ENCODE measurements around the gene GOLGA3.

GOLGA3 gene

DNA sequence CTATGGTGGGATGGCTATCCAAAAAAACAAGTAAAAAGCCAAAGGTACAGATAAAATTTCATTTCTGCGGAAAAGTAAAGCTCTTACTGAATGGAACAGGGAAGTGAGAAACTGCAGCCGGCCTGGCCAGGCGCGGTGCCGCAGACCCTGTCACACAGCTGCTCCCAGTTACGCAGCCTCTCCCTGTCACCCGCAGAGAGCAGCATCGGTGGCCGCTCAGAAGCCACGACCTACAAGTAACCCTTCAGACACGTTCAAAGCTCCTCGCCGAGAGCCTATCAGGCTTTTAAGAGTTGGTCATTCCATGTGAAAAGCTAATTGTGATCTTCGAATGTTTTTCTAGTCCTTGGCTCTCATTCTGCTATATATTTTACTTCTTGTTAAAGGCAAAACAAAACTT lies 56.1 kb downstream of the GOLGA3 start:
- no peak for DNase-seq (ENCODE audit: extremely low spot score)
- POLR2A ChIA-PET, result no interaction called here
- CTCF ChIA-PET, result no interaction called here
- TF ChIP-seq FOXA1 (IDR thresholded peaks at IDR 0.05) (no peak), HDGF (IDR thresholded peaks at IDR 0.05; ENCODE audit: borderline replicate concordance) (no peak), L3MBTL2 (conservative IDR thresholded peaks at IDR 0.05) (no peak), ARNT (IDR thresholded peaks at IDR 0.05) (no peak), TARDBP (IDR thresholded peaks at IDR 0.05) (no peak), BHLHE40 (IDR thresholded peaks at IDR 0.05; ENCODE audit: borderline replicate concordance) (no peak)

DNA sequence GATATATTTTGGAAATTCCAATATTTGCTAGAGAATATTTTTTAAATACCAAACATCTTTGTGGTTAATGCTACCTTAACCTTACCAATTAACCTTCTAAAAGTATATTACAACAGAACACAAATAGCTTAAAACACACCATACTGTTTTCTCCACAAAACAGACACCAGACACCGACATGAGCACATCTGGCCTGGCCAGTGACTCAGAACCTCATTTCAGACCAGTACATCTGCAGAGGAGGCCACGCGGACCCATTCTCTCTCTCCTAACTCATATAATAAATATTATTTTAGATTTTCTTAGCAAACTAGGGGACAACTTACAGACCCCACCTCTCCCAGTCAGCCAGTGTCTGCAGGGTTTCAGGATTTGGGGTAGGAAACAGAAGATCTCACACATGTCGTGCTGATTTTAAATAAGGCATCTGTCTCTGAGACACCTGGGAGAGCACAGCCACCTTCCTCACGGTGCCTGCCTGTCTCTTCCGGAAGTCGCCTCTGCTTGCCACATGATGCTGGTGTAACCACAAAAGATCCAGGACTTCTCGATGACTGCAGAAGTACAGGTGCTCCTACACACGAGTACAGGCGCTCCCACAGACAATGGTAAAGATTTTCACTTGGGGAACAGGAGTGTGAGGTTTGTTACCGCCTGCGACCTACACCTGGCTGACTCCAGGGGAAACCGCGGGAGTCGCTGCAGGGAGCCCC lies 57.4 kb downstream of the GOLGA3 start:
- POLR2A ChIA-PET, result no interaction called here
- TF ChIP-seq ARNT (IDR thresholded peaks at IDR 0.05) (no peak), NFRKB (IDR thresholded peaks at IDR 0.05) (no peak), SP1 (IDR thresholded peaks at IDR 0.05) (no peak), FOXA1 (IDR thresholded peaks at IDR 0.05) (no peak), PKNOX1 (IDR thresholded peaks at IDR 0.05) (no peak), HDGF (IDR thresholded peaks at IDR 0.05; ENCODE audit: borderline replicate concordance) (no peak), SUZ12 (IDR thresholded peaks at IDR 0.05) (no peak), FOXK2 (IDR thresholded peaks at IDR 0.05) (no peak), L3MBTL2 (conservative IDR thresholded peaks at IDR 0.05) (no peak), LEF1 (IDR thresholded peaks at IDR 0.05; ENCODE audit: borderline replicate concordance) (no peak), ZNF384 (IDR thresholded peaks at IDR 0.05) (no peak), ELF4 (IDR thresholded peaks at IDR 0.05) (no peak), FOXM1 (IDR thresholded peaks at IDR 0.05; ENCODE audit: borderline replicate concordance) (no peak), BHLHE40 (IDR thresholded peaks at IDR 0.05; ENCODE audit: borderline replicate concordance) (no peak), CTBP1 (IDR thresholded peaks at IDR 0.05; ENCODE audit: borderline replicate concordance) (no peak), TARDBP (IDR thresholded peaks at IDR 0.05) (no peak)
- CTCF ChIA-PET, result no interaction called here
- no peak for DNase-seq (ENCODE audit: extremely low spot score)

DNA sequence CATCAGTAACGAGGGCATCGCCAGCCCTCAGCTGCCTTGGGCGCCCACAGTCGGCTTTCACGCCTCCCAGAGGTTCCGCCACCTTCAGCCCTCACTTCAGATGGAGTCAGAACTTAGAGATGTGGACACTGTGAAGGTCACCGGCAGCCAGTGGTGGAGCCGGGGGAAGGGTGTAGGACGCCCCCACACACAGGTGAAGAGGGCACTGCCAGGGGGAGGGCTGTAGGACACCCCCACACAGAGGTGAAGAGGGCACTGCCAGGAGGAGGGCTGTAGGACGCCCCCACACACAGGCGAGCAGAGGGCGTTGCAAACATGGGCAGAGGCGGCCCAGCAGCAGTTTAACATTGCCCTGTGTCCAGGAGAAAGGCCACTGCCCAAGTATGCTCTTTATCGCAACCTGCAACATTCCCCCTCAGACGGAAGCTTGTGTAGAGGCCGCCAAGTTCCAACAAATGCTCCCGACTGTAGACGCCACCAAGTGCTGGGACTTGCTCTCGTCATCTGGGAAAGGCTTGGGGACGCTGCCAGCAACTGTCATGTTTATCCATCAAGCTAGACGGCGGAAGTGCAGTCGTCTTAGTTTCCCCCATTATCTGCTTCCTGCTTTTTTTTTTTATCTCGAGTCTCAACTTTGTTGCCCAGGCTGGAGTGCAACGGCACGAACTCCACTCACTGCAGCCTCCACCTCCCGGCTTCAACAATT lies 62.1 kb downstream of the GOLGA3 start:
- TF ChIP-seq CTBP1 (IDR thresholded peaks at IDR 0.05; ENCODE audit: borderline replicate concordance) (no peak), FOXK2 (IDR thresholded peaks at IDR 0.05) (no peak), BHLHE40 (IDR thresholded peaks at IDR 0.05; ENCODE audit: borderline replicate concordance) (no peak), NFRKB (IDR thresholded peaks at IDR 0.05) (no peak), ELF4 (IDR thresholded peaks at IDR 0.05) (no peak), SUZ12 (IDR thresholded peaks at IDR 0.05) (no peak), SP1 (IDR thresholded peaks at IDR 0.05) (no peak), LEF1 (IDR thresholded peaks at IDR 0.05; ENCODE audit: borderline replicate concordance) (no peak), L3MBTL2 (conservative IDR thresholded peaks at IDR 0.05) (no peak), TARDBP (IDR thresholded peaks at IDR 0.05) (no peak), PKNOX1 (IDR thresholded peaks at IDR 0.05) (no peak), ZNF384 (IDR thresholded peaks at IDR 0.05) (no peak), FOXA1 (IDR thresholded peaks at IDR 0.05) (no peak), FOXM1 (IDR thresholded peaks at IDR 0.05; ENCODE audit: borderline replicate concordance) (no peak), ARNT (IDR thresholded peaks at IDR 0.05) (no peak), HDGF (IDR thresholded peaks at IDR 0.05; ENCODE audit: borderline replicate concordance) (no peak)
- DNase-seq (ENCODE audit: extremely low spot score), result no peak
- CTCF ChIA-PET, result no interaction called here
- POLR2A ChIA-PET, result no interaction called here

DNA sequence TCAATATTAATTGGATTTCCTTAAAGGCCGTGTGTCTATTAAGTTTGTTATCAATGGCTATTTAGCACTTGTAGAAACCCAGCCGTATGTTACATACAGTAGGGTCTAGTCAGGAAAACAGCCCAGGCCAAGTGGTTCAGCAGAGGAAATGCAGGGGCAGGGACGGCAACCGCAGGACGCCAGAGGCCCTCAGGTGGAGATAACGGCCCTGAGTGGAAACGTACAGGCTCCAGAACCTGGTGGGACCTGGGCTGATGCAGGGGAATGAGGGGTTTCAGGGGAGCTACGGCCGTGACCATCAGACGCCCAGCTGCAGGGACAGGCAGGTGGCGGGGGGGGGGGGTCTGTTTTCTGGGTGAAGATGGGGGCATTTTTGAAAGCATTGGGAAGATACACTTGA lies 63.3 kb downstream of the GOLGA3 start:
- no peak for DNase-seq (ENCODE audit: extremely low spot score)
- TF ChIP-seq NFRKB (IDR thresholded peaks at IDR 0.05), result no peak
- TF ChIP-seq PKNOX1 (IDR thresholded peaks at IDR 0.05), result no peak
- TF ChIP-seq SP1 (IDR thresholded peaks at IDR 0.05), result no peak
- TF ChIP-seq ARNT (IDR thresholded peaks at IDR 0.05), result no peak
- TF ChIP-seq FOXM1 (IDR thresholded peaks at IDR 0.05; ENCODE audit: borderline replicate concordance), result no peak
- TF ChIP-seq HDGF (IDR thresholded peaks at IDR 0.05; ENCODE audit: borderline replicate concordance), result no peak
- no peak for TF ChIP-seq CTBP1 (IDR thresholded peaks at IDR 0.05; ENCODE audit: borderline replicate concordance)
- no peak for TF ChIP-seq FOXA1 (IDR thresholded peaks at IDR 0.05)
- TF ChIP-seq L3MBTL2 (conservative IDR thresholded peaks at IDR 0.05), result no peak
- no peak for TF ChIP-seq SUZ12 (IDR thresholded peaks at IDR 0.05)
- ChIA-PET CTCF (no interaction called here), POLR2A (no interaction called here)

- DNase-seq (ENCODE audit: extremely low spot score), result no peak
- POLR2A ChIA-PET, result no interaction called here
- TF ChIP-seq CTBP1 (IDR thresholded peaks at IDR 0.05; ENCODE audit: borderline replicate concordance) (no peak), FOXM1 (IDR thresholded peaks at IDR 0.05; ENCODE audit: borderline replicate concordance) (no peak), FOXK2 (IDR thresholded peaks at IDR 0.05) (no peak), SUZ12 (IDR thresholded peaks at IDR 0.05) (no peak), L3MBTL2 (conservative IDR thresholded peaks at IDR 0.05) (no peak), ELF4 (IDR thresholded peaks at IDR 0.05) (no peak), BHLHE40 (IDR thresholded peaks at IDR 0.05; ENCODE audit: borderline replicate concordance) (no peak), NFRKB (IDR thresholded peaks at IDR 0.05) (no peak)
- CTCF ChIA-PET, result interaction anchor here (0.7 kb wide), 1 partner anchor 11 kb away, joined by 5 read pairs; no protein-coding TSS in a partner anchor
Measured at GRCh38 chr12:132764231-132764630, 64.4 kb downstream of the GOLGA3 start.

Data from HEK293T (cell line).